ENCODE data around the gene KLHDC3. TPM values are rescaled to one million over a fixed set of nuclear protein-coding genes. Genes with fewer than 3 reads are reported as not detected.

The KLHDC3 gene
- total RNA-seq, 2 experiments from 2014 or later = 64.6 to 68.7 TPM

- Mint-ChIP-seq H3K4me1 (peaks cover 47% of the 10 kb centered on the region), H3K4me3 (peak overlapping the region; percentile 88), H3K36me3 (ENCODE audit: low read depth) (peaks cover 22% of the 10 kb centered on the region), H3K9me3 (no peaks in the 10 kb centered on the region), H3K27me3 (no peaks in the 10 kb centered on the region), H3K27ac (peak overlapping the region; percentile 75)
- peak; percentile 27 for DNase-seq
- ChIA-PET POLR2A (interaction anchor here (0.6 to 3.1 kb wide), 28 partner anchors 7 to 532 kb away, joined by 3 to 57 read pairs (median 6); partner anchors contain the start of genes CNPY3, CUL7, GNMT and KLC4), CTCF (interaction anchor here (0.6 to 1.2 kb wide), 3 partner anchors 9 to 391 kb away, joined by 3 to 5 read pairs (median 3); partner anchors contain the start of genes KLHDC3 and ZNF318)
Measured at GRCh38 chr6:42978487-42978838, 35.6 kb upstream of the KLHDC3 start.

GRCh38 chr6:42978839-42979522, 35.1 kb upstream of the KLHDC3 start, which contains the start of gene PEX6:
PEX6 (minus strand) TSS chr6:42979181; CDS start chr6:42979150, 31 bp downstream.
- Mint-ChIP-seq H3K9me3 (no peaks in the 10 kb centered on the region), H3K36me3 (ENCODE audit: low read depth) (peaks cover 19% of the 10 kb centered on the region), H3K4me1 (peaks cover 51% of the 10 kb centered on the region), H3K4me3 (peak within 1 kb of the TSS; percentile 88), H3K27me3 (no peaks in the 10 kb centered on the region), H3K27ac (peak within 1 kb of the TSS; percentile 99)
- POLR2A ChIA-PET = interaction anchor here (0.6 to 3.1 kb wide), 36 partner anchors 8 to 531 kb away, joined by 3 to 57 read pairs (median 5); partner anchors contain the start of genes CNPY3, CUL7, GNMT and KLC4
- DNase-seq = peak; percentile 97
- CTCF ChIA-PET = interaction anchor here (0.9 to 1.6 kb wide), 3 partner anchors 10 to 47 kb away, joined by 3 to 5 read pairs (median 3); partner anchors contain the start of gene KLHDC3

GRCh38 chr6:42979523-42980177, 34.4 kb upstream of the KLHDC3 start:
- no peak for DNase-seq
- H3K27ac Mint-ChIP-seq = peak overlapping the region; percentile 99
- ChIA-PET POLR2A (interaction anchor here (0.6 to 3.1 kb wide), 36 partner anchors 8 to 1229 kb away, joined by 3 to 57 read pairs (median 4); partner anchors contain the start of genes CNPY3, CUL7, GNMT and KLC4), CTCF (interaction anchor here (1.2 to 1.6 kb wide), 2 partner anchors 35 to 48 kb away, joined by 3 to 5 read pairs; partner anchors contain the start of gene KLHDC3)
- no peaks in the 10 kb centered on the region for H3K27me3 Mint-ChIP-seq
- peaks cover 18% of the 10 kb centered on the region for H3K36me3 Mint-ChIP-seq (ENCODE audit: low read depth)
- H3K9me3 Mint-ChIP-seq = no peaks in the 10 kb centered on the region
- peak overlapping the region; percentile 86 for H3K4me3 Mint-ChIP-seq
- peaks cover 51% of the 10 kb centered on the region for H3K4me1 Mint-ChIP-seq

GRCh38 chr6:42981836-42982235, 32.2 kb upstream of the KLHDC3 start:
- CTCF ChIA-PET = no interaction called here
- Mint-ChIP-seq H3K4me3 (no peak overlapping the region), H3K36me3 (ENCODE audit: low read depth) (peaks cover 17% of the 10 kb centered on the region), H3K27ac (no peak overlapping the region), H3K4me1 (peaks cover 55% of the 10 kb centered on the region), H3K27me3 (no peaks in the 10 kb centered on the region), H3K9me3 (no peaks in the 10 kb centered on the region)
- no peak for DNase-seq
- POLR2A ChIA-PET = no interaction called here

GRCh38 chr6:42984001-42984923, 29.8 kb upstream of the KLHDC3 start, which contains the start of gene PPP2R5D:
PPP2R5D (plus strand) TSS chr6:42984570; CDS start chr6:42984678, 108 bp downstream.
- peak; percentile 99 for DNase-seq
- Mint-ChIP-seq H3K27me3 (no peaks in the 10 kb centered on the region), H3K4me1 (peaks cover 55% of the 10 kb centered on the region), H3K27ac (peak within 1 kb of the TSS; percentile 82), H3K9me3 (no peaks in the 10 kb centered on the region), H3K4me3 (peak within 1 kb of the TSS; percentile 88), H3K36me3 (ENCODE audit: low read depth) (peaks cover 25% of the 10 kb centered on the region)
- ChIA-PET POLR2A (interaction anchor here (0.6 to 4.0 kb wide), 19 partner anchors 10 to 645 kb away, joined by 3 to 48 read pairs (median 4); partner anchors contain the start of genes CNPY3, CUL7, GTPBP2 and KLC4), CTCF (interaction anchor here (0.9 to 1.8 kb wide), 11 partner anchors 9 to 399 kb away, joined by 3 to 10 read pairs (median 4); partner anchors contain the start of genes CNPY3, DNPH1, KLHDC3 and MEA1)

GRCh38 chr6:42984924-42985475, 29.0 kb upstream of the KLHDC3 start:
- CTCF ChIA-PET = interaction anchor here (0.7 to 1.8 kb wide), 6 partner anchors 24 to 158 kb away, joined by 3 to 10 read pairs (median 6); partner anchors contain the start of genes CNPY3, KLHDC3 and MEA1
- peak overlapping the region; percentile 78 for H3K27ac Mint-ChIP-seq

GRCh38 chr6:42987533-42988451, 26.3 kb upstream of the KLHDC3 start:
- Mint-ChIP-seq H3K27me3 (no peaks in the 10 kb centered on the region), H3K4me1 (peaks cover 38% of the 10 kb centered on the region), H3K27ac (no peak overlapping the region), H3K9me3 (no peaks in the 10 kb centered on the region), H3K36me3 (ENCODE audit: low read depth) (peaks cover 42% of the 10 kb centered on the region), H3K4me3 (no peak overlapping the region)
- POLR2A ChIA-PET = interaction anchor here (0.6 to 3.0 kb wide), 5 partner anchors 9 to 66 kb away, joined by 3 to 19 read pairs (median 3); partner anchors contain the start of genes CUL7, KLHDC3, MEA1 and PEX6
- CTCF ChIA-PET = interaction anchor here (1.2 kb wide), 1 partner anchor 9 kb away, joined by 6 read pairs; no protein-coding TSS in a partner anchor
- DNase-seq = no peak

More at GRCh38 chr6:42984924-42985475, 29.0 kb upstream of the KLHDC3 start:
- POLR2A ChIA-PET = interaction anchor here (0.7 to 4.0 kb wide), 14 partner anchors 10 to 644 kb away, joined by 3 to 48 read pairs (median 5); partner anchors contain the start of genes CNPY3, GTPBP2, KLC4 and KLHDC3
- Mint-ChIP-seq H3K4me1 (peaks cover 47% of the 10 kb centered on the region), H3K36me3 (ENCODE audit: low read depth) (peaks cover 31% of the 10 kb centered on the region), H3K9me3 (no peaks in the 10 kb centered on the region), H3K4me3 (peak overlapping the region; percentile 88), H3K27me3 (no peaks in the 10 kb centered on the region)
- DNase-seq = peak; percentile 30

- Mint-ChIP-seq H3K27ac (no peak overlapping the region), H3K9me3 (no peaks in the 10 kb centered on the region), H3K4me3 (no peak overlapping the region), H3K27me3 (no peaks in the 10 kb centered on the region), H3K36me3 (ENCODE audit: low read depth) (peaks cover 44% of the 10 kb centered on the region), H3K4me1 (peaks cover 39% of the 10 kb centered on the region)
- ChIA-PET POLR2A (interaction anchor here (0.6 to 2.7 kb wide), 5 partner anchors 10 to 66 kb away, joined by 3 to 8 read pairs (median 3); partner anchors contain the start of genes CUL7 and PEX6), CTCF (interaction anchor here (1.2 kb wide), 1 partner anchor 8 kb away, joined by 6 read pairs; no protein-coding TSS in a partner anchor)
- DNase-seq = no peak
Measured at GRCh38 chr6:42988486-42989020, 25.5 kb upstream of the KLHDC3 start.

GRCh38 chr6:42989923-42990322, 24.1 kb upstream of the KLHDC3 start:
- H3K4me3 Mint-ChIP-seq = no peak overlapping the region
- no peak for DNase-seq
- H3K27ac Mint-ChIP-seq = no peak overlapping the region
- no peaks in the 10 kb centered on the region for H3K9me3 Mint-ChIP-seq
- CTCF ChIA-PET = no interaction called here
- POLR2A ChIA-PET = no interaction called here
- H3K36me3 Mint-ChIP-seq (ENCODE audit: low read depth) = peaks cover 46% of the 10 kb centered on the region
- no peaks in the 10 kb centered on the region for H3K27me3 Mint-ChIP-seq
- peaks cover 36% of the 10 kb centered on the region for H3K4me1 Mint-ChIP-seq

GRCh38 chr6:42993445-42993844, 20.6 kb upstream of the KLHDC3 start:
- Mint-ChIP-seq H3K27ac (no peak overlapping the region), H3K36me3 (ENCODE audit: low read depth) (peaks cover 26% of the 10 kb centered on the region)
- POLR2A ChIA-PET = interaction anchor here (1.8 kb wide), 1 partner anchor 9 kb away, joined by 8 read pairs; the partner anchor contains the start of gene PPP2R5D

More at GRCh38 chr6:42993445-42993844, 20.6 kb upstream of the KLHDC3 start:
- Mint-ChIP-seq H3K27me3 (no peaks in the 10 kb centered on the region), H3K9me3 (no peaks in the 10 kb centered on the region), H3K4me1 (peaks cover 8% of the 10 kb centered on the region), H3K4me3 (no peak overlapping the region)
- CTCF ChIA-PET = interaction anchor here (1.1 kb wide), 1 partner anchor 29 kb away, joined by 4 read pairs; no protein-coding TSS in a partner anchor
- no peak for DNase-seq

All from activated CD4-positive, alpha-beta memory T cell treated with anti-CD3 and anti-CD28 coated beads, Interleukin-2, amount 10 ng/mL, durations not matched to agents 7 days and 5 days (primary cell).